Astrocyte (in vitro differentiated cells and primary cell): ENCODE results near the gene RAB3IL1.

Source experiments
- EZH2 ChIP-seq: IDR thresholded peaks from 2 replicates; pipeline ENCODE4 v1.6.1; 2012; ENCODE audit warnings: mild to moderate bottlenecking, low read length, inconsistent platforms; ENCODE audit not compliant: insufficient read depth
- TF ChIP-seq, protein P1 (sequence below): IDR thresholded peaks from 2 replicates; pipeline ENCODE4 v1.5.1; 2011; ENCODE audit warnings: low read depth, mild to moderate bottlenecking, inconsistent platforms, low read length, moderate library complexity; ENCODE audit not compliant: insufficient read depth

GRCh38 chr11:61848631-61849030, 68.7 kb downstream of the RAB3IL1 start:
- TF ChIP-seq, protein P1, sequence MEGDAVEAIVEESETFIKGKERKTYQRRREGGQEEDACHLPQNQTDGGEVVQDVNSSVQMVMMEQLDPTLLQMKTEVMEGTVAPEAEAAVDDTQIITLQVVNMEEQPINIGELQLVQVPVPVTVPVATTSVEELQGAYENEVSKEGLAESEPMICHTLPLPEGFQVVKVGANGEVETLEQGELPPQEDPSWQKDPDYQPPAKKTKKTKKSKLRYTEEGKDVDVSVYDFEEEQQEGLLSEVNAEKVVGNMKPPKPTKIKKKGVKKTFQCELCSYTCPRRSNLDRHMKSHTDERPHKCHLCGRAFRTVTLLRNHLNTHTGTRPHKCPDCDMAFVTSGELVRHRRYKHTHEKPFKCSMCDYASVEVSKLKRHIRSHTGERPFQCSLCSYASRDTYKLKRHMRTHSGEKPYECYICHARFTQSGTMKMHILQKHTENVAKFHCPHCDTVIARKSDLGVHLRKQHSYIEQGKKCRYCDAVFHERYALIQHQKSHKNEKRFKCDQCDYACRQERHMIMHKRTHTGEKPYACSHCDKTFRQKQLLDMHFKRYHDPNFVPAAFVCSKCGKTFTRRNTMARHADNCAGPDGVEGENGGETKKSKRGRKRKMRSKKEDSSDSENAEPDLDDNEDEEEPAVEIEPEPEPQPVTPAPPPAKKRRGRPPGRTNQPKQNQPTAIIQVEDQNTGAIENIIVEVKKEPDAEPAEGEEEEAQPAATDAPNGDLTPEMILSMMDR: no peak
- no peak for TF ChIP-seq EZH2
